HG03045 (cell line): ENCODE data around the gene INTS1.

Source experiments
- ATAC-seq: cut with Tn5 transposase; IDR thresholded peaks from one replicate; pipeline ENCODE4 v1.9.1; 2021; ENCODE audit warnings: mild to moderate bottlenecking, moderate library complexity; ENCODE audit not compliant: unreplicated experiment

Gene INTS1

DNA sequence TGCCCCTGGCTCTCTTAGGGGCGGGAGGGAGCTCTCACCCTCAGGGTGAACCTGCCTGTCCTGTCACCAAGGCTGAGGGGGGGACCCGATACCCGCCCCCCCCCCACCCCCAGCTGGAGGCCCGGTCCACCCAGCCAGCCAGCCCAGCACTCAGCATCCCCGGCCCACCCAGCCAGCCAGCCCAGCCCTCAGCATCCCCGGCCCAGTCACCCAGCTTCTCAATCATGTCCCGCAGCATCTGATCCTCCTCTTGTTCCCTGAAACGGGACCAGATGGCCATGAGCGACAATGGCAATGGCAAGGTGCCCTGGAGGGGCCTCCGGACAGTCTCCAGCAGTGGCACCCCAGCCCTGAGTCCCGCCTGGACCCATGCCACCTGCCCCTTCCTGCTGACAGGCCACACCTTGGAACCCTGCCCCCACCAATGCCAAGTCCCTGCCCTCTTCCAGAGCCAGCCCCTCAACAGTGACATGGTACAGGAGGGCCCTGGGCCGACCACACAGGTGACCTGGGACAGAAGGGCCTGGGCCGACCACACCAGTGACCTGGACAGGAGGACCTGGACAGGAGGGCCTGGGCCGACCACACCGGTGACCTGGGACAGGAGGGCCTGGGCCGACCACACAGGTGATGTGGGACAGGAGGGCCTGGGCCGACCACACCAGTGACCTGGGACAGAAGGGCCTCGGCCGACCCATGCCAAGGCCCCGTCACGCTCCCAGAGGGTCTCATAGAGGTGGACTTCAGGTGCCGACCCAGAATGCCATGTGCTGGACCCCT lies 69.1 kb downstream of the INTS1 start:
- ATAC-seq, result no peak

DNA sequence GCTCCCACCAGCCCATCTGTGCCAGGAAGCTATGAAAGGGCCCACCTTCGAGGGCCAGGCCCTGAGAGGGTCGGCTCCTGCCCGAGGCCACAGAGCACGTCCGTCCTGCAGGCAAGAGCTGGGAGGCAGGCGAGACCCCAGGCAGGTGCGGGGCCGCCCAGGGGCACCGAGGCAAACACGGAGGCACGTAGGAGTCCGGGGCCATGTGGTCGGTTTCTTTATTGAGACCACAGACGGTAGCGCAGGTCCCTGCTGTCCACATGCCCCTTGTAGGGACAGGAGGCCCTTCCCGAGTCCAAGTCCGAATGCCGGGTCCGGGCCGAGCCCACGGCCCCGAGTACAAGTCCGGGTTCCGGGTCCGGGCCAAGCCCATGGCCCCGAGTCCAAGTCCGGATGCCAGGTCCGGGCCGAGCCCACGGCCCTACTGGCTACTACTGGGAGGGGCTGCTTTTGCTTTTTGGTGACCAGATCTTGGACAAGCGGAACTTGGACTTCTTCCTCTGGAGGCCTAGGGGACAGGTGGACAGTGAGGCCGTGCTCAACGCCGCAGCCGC lies 69.9 kb downstream of the INTS1 start:
- no peak for ATAC-seq

DNA sequence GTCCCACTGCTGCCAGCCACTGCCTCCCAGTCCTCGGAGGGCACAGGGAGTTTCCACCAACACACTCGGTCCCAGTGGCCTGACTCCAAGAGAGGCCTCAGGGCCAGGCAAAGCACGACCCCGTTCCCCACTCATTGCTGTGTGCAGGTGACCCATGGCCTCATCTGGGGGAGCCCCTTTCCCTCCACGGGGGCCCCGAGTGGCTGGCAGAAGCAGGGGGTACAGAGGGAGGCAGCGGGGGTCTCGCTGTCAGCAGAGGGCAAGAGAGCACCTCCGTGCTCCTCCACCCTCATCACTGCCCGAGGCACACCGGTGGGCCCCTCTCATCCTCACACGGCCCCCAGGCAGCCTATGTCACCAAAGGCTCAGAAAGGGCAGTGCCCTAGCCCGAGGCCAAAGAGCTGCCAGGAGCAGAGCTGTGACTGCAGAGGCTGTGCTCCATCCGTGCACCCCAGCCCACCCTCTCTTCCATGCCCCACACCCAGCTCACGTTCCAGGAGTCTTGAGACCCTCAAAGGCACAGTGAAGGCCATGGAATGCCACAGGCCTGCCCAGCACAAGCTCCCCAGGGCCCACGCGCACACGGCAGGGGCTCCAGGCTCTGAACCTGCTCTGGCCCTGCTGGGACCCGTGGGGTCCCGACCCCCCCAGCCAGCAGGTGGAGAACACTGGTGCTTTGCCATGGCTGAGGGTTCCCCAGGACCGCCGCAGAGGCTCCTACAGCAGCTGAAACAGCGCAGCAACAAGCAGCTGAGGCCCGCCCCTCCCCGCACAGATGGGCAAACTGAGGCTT lies 70.9 kb downstream of the INTS1 start:
- no peak for ATAC-seq

DNA sequence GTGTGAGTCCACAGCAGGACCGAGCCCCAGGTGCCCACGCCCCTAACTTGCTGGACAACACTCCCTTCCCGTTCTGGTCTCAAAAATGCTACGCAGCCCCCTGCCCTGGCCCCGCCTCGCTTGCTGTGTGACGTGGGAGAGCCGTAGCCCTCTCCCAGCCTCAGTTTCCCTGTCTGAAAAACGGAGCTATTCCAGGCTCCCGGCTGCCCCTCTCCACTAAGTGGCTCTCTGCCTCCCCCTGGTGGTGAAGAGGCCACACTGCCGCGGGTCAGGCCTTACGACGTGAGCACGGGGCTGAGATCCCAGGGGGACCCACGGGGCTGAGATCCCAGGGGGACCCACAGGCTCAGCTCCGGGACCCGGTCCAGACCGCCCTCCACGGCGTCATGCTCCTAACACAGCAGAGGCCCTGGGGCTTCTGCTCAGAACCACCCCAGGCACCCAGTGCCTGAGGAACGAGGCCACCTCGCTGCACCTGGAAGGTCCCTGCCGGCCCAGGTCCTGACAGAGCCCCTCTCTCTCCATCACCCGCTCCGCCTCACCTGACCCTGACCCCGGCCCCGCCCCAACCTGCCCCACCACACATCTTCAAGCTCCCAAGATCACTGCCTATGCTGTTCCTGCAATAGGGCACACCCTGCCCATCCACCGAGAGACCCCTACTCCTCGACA lies 71.6 kb downstream of the INTS1 start:
- no peak for ATAC-seq

DNA sequence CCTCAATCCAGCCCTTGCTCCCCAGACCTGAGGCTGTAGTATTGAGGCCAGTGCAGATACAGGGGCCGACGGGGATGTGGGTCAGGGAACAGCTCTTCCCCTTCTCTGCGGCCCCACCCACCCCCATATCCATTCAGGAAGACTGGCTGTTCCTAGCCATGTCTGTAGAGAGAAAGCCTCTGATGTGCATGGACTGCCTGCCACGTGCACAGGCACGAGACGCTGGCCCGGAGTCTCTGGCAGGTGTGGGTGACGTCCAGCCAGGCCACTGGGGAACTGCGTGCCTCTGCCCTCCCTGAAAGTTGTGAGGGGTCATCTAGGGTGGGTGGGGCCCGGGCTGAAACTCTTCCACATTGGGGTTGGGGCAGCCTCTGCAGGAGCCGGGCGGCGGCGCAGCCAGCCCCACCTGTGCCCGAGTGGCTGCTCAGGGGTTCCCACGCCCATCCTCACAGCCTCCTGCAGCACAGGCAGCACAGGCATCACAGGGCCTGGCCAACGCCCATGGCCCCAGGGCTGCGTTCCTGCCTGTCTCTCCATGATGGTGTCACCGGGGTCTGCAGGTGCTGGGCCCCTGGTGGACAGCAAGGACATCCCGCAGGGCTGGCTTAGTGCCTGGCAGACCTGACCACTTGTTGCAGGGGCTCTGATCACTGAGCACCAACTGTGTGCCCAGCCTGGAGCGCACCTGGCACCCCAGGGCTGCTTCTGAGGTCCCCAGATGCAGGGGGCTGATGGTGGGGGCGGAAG lies 72.4 kb downstream of the INTS1 start:
- no peak for ATAC-seq

DNA sequence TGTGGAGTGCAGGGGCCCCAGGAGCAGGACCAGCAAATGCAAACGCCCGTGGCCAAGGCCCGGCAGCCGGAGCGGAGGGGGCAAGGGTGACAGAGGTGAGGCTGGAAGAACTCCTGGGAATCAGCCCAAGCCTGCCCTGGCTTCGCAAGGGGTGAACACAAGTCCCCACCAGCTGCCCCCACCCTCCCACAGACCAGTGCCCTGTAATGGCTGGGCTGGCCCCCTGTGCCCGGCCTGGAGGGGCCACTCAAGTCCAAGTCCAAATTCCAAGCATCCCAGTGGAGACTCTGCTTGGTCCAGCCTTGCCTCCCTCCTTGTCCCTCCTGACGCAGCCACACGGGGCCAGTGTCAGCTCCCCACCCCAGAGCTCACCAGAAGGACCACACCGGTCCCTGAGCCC lies 73.0 kb downstream of the INTS1 start:
- ATAC-seq, result no peak

DNA sequence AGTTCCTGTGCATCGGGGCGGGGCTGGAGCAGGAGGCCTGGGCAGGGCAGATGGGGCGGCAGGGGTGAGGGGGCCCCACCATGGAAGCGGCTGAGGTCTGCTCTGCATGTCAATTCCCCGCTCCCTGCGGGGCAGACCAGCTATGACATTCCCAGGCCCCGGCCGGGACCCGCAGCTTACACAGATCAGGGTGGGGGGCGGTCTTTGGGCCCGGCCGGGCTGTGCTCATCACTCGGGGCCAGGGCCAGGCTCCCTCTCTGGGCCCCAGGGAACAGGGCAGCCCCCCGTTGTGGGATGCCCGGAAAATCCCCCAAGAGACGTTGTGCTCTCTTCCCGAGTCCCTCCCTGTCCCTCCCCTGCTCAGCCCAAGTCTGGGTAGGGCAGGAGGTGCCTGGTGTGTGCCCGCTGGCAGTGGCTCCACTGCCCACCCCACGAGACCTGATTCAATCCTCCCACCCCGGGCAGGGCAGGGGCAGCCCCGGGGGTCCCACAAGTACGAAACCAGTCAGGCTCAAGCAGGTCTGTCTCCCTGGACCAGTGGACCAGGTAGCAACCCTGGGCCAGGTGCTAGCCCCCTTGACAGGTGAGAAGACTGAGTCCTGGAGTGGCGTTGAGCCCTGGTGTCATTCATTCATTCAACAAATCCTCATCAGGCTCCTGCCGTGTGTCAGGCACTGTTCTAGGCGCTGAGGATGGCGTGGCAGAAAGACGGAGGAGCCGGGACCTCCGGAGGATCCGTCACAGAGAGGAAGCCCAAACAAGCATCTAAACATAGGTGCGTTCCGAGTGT lies 73.9 kb downstream of the INTS1 start:
- no peak for ATAC-seq

DNA sequence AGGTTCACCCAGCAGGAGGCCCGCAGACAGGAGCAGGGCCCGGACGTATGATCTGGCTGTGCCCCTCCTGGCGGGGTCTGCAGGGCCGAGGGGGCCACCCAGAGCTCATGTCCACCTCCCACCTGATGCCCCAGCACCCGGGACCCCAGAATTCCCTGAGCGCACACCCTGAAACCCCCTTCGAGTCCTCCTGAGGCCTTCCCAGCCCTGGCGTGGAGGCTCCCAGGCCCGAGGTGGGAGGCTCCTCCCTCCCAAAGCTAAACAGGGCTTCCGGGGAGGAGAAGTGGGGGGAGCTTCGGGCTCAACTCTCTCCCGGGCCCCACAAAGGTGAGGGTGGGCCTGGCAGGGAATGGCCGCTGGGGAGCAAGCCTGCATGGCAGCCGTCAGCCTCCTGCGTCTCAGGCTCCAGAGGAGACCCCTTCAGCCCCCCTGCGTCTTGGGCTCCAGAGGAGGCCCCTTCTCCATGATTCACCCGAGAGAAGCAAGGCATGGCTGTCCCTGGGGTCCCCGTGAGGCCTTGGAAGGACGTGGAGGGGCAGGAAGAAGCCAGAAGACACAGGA lies 75.2 kb downstream of the INTS1 start:
- no peak for ATAC-seq

DNA sequence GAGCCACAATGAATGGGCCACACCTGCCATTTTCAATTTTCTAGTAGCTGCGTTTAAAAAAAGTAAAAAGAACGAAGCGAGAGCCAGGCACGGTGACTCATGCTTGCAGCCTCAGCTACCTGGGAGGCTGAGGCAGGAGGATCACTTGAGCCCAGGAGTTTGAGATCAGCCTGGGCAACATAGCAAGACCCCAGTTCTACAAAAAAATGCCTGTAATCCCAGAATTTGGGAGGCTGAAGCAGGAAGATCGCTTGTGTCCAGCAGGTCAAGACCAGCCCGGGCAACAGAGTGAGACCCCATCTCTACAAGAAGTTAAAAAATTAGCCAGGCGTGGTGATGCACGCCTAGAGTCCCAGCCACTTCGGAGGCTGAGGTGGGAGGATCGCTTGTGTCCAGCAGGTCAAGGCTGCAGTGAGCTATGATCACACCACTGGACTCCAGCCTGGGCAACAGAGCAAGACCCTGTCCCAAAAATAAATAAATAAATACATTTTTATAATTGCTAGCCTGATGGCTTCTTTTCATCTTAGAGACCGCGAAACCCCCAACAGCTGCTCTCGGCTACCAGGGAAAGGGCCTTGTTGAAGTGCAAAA lies 77.0 kb downstream of the INTS1 start:
- no peak for ATAC-seq

DNA sequence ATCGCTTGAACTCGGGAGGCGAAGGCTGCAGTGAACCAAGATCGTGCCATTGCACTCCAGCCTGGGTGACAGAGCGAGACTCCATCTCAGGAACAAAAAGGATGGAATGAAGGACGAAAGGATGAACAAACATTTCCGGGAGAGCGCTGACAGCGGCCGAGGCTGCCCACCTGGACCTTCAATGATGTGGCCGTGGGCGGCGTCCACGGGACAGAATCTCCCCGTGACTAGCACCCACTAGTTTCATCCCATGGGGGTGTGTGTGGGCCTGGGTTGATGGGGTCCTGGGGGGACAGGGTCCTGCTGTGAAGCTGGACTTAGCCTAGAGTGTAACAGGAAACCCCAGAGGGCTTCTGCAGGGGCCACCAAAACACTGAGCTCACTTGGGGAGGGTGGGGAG lies 77.7 kb downstream of the INTS1 start:
- no peak for ATAC-seq

DNA sequence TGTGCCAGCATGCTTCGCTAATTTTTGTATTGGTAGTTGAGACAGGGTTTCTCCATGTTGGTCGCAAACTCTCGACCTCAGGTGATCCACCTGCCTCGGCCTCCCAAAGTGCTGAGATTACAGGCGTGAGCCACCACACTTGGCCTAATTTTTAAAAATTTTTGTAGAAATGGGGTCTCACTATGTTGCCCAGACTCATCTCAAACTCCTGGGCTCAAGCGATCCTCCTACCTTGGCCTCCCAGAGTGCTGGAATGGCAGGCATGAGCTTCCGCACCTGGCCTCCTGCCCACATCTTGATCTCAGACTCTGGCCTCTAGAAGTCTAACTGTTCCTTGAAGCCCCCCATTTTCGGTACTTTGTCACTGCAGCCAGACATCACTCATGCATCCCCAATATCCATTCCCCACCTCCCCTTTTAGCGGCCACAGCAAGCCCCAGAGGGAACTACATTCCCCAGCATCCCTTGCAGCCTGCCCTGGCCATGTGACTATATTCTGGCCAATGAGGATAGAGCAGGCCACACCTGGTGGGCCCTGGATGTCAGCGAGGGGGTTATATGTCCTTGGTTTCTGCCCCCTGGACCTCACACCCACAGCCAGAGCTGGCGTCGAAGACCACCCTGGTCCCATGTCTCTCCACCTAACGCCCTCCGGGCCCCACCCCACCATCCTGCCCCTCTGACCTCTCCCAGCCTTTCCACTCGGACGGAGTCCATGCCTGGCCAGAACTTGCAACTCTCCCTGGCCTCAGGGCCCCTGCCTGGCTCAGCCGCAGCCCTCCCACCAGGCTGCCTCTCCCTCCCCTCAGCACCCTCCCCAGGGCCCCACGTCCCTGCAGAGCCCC lies 78.7 kb downstream of the INTS1 start:
- no peak for ATAC-seq

DNA sequence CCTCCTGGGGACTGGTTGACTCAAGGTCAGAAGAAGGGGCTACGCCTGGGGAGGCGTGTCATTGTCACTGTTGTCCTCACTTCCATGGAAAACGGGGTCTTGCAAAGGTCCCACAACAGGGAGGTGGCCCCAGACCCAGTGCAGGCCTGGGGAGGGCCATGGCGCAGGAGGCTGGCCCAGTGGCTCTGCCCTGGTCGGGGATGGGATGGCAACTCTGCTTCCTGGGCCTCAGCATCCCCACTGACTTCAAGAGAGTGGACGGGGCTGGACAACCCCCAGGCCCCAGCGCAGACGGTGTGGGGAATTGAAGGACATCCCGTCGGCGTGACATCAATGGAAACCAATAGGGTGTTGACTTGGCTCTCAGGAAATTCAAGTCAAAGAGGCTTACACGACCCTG lies 80.1 kb downstream of the INTS1 start:
- ATAC-seq, result no peak

DNA sequence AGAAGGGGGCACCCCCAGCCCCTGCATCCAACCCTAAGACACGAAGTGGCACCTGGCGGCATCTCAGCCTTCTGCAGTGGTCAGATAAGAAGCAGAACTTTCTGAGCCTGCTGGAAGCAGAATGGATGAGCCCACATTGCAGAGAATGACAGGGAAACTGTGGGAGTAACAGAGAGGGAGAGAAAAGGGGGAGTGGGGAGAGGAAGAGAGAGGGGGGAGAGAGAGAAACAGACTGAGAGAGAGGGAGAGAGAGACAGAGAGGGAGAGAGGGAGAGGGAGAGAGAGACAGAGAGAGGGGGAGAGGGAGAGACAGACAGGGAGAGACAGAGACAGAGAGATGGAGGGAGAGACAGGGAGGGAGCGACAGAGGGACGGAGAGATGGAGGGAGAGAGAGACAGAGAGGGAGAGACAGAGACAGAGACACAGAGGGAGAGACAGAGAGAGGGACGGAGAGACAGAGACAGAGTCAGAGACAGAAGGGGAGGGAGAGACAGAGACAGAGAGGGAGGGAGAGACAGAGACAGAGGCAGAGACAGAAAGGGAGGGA lies 80.9 kb downstream of the INTS1 start:
- no peak for ATAC-seq

DNA sequence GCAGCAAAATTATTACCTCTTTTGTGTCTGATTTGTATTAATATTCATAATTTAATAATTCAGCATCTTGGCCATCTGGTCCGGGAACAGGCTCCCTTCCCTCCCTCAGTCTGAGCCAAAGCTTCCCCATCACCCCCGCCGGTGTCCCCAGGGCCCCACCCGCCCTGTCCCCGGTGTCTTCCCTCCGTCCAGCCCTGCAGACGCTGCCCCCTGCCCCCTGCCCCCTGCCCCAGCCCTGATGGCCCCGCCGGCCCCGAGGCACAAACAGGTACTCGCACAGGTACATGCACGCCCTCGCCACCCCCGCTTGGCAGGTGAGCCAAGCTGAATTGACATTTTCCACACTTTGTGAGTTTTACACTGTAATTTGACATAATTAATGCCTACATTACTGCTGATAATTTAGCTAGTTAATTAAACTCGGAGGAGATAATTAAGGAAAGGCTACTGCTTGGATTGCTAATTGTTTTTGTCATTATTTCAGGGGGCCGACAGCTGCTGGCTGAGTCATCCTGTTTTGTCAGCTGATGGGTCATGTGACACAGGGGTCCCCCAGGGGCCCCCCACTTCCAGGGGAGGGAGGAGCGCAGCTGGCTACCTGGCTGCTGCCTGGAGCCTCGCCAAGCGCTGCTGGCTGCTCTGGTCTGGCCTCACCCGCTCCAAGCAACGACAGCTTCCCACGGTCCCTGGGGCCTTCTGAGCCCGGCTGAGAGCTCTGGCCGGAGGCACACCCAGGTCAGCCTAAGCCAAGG lies 81.5 kb downstream of the INTS1 start:
- no peak for ATAC-seq

DNA sequence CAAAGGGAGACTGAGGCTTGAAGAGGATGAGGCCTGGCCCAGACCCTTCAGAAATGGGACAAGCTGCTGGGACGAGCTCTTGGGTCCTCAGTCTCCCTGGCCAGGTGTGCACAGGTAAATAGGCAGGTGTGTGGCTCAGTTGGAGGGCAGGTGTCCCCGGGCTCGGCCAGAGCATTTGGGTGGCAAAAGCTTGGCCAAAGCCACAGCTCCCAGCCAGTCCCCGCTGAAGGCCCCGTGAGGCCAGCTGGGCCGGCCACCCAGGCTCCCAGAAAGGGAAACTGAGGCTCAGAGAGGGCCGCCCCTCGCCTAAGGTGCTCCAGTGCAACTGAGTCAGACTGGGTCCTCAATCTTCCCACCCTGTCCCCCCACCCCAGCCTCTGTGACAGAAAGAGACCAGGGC lies 82.2 kb downstream of the INTS1 start:
- ATAC-seq, result no peak

DNA sequence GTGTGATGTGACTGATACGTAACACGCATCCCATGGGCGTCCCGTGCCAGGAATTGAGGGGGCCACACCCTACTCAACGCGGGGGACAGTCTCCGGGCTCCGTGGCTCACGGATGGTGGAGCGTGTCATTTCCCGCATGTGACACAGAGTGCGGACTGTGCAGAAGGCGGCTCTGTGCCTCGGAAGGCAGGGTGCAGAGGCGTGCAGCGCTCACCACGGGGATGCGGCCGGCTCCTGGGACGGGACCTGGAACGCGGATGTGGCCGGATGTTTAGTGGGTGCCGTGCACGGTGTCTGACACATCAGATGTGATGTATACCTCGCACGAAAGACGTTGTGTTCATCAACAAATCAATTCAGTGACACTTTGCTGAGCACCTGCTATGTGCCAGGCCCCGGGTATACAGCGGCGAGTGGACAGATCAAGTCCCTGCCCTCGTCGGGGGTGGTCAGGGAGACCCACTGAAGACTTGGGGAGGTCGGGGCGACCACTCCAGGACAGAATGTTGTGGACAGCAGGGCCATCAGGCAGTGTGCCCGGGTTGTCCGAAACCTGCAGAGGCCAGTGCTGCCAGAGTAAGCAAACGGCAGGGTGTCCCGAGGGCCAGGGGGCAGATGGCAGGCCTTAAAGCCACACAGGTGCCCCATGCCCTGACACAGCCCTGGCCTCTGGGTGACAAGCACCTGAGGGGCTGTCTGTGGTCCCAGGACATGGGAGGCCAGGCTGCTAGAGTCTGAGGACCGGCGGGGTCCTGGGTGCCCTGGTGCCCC lies 83.0 kb downstream of the INTS1 start:
- ATAC-seq, result no peak
